GM12892 (cell line): ENCODE results near the gene RILPL2.

Experiments used
- POLR2A ChIP-seq: IDR thresholded peaks from 2 replicates; pipeline ENCODE4 v1.6.1; 2011; ENCODE audit warnings: low read depth, low read length, control low read depth
- POLR2AphosphoS5 ChIP-seq: IDR thresholded peaks from 2 replicates; pipeline ENCODE4 v1.6.1; 2011; ENCODE audit warnings: low read depth, low read length, control low read depth

GRCh38 chr12:123391546-123392343 lies 44.7 kb downstream of the RILPL2 start:
- TF ChIP-seq POLR2A (0 out of 2 replicates have a peak, but pooled peaks have one; percentile 26), POLR2AphosphoS5 (no peak)
